HL-60/S4 treated with phorbol 12-myristate 13-acetate at 8.2 ng/mL for 4 days and 3 days (cell line): Measurements from ENCODE around the gene BICRAL.
"Not testable (repeated sequence)": the region's sequence is repeated elsewhere in the genome, so short reads cannot be mapped to it uniquely, and the experiment has no call there.

ENCODE experiments used
- in situ Hi-C: fragments of 300-500 bp; cut with MboI; formaldehyde crosslinking; loops from 2 replicates; pipeline ENCODE4 v1.15.0; 2022; ENCODE audit warnings: low sequenced_read_pairs

BICRAL gene

DNA sequence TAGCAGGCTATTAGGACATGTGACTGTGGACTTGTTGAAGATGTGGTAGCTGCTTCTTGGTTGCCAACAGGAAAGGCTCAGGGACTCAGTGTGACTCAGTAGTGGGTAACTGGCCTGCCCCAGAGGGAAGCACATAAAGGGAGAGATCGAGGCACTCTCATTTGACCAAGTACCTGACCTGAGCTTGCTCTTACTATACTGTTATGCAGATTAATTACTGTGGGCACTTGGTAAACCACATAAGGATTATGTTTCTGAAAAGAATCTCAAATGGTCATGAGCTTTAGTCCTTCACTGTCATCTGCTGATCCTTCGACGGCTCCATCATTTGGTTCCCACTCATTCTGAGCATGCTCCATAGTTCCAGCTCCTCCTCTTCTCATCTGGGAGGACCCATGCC, 49.4 kb downstream of the BICRAL start:
- in situ Hi-C loops: no loop called here

DNA sequence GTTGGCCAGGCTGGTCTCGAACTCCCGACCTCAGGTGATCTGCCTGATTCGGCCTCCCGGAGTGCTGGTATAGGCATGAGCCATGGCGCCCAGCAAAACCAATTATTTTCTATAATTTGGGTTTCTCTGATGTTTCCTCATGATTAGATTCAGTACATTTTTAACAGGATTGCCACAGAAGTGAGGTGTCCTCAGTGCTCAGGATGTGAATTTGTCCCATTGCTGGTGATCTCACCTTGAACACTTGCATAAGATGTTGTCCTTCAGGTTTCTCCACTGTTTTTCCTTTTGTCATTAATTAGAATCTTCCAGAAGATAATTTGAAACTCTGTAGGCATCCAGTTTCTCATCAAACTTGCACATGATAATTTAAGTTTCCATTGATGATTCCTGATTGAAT, 52.2 kb downstream of the BICRAL start:
- in situ Hi-C loops: no loop called here

DNA sequence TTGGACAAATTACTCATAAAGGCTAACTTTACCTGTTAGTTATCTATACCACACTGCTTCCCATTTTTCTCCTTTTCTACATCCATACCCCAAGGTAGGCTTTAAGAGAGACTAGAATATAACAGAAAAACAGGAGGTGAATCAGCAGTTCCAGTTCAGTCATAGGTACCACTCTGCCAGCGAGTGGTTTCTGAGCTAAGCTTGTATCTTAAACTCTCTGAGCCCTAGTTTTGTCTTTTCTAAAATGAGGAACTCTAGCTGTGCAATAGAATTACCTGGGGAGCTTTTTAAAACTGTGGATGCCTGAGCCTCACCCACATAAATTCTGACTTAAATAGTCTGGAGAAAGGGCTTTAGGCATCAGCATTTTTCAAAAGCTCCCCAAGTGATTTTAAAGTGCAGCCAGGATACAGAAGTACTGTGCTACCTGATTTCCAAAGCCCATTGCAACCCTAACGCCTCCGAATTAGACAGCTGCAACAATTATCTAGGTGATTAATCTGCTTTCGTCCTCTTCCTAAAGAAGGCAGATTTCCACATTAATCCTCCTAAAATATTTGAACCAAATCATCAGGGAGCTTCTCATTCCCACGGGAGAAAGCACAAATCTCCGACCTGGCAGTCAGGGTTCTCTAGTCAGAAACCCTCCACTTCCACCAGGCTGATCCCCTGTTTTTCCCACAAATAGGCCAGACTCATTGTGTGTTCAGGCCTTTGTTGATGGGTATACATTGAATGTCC, 60.2 kb downstream of the BICRAL start:
- in situ Hi-C loops: no loop called here

DNA sequence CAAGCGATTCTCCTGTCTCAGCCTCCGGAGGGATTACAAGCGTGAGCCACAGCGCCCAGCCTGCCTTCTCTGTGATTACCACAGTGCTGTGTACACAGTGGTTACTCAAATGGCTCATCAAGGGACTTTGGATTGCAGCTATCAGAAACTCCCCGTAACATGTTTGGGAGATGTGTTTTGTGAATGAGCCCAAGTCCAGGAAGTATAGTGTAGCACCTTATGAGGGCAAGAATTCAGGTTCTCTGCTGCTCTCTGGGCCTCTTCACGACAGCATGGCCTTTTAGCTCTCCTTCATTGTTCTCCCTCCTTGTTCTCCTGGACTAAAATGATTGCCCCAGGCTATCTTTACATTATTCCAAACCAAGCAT, 63.5 kb downstream of the BICRAL start:
- in situ Hi-C loops: no loop called here

DNA sequence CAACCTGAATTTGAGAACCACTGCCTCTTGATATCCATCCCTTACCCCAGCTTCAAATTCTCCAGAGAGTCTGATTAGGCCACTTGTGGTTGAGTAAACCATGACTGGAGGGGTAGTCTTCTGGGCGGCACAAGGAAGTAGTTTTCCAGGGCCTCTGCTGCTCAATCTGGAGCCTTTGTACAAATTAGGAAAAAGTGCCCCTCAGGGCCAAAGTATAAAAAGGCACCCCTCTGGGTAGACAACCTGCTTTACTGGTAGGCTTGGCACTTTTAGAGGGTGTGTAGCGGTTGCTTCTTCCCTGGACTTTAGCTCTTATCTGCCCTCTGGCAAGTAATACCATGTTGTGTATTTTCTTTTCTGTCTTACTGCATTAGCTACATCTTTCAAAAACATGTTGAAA, 64.7 kb downstream of the BICRAL start:
- in situ Hi-C loops: no loop called here

DNA sequence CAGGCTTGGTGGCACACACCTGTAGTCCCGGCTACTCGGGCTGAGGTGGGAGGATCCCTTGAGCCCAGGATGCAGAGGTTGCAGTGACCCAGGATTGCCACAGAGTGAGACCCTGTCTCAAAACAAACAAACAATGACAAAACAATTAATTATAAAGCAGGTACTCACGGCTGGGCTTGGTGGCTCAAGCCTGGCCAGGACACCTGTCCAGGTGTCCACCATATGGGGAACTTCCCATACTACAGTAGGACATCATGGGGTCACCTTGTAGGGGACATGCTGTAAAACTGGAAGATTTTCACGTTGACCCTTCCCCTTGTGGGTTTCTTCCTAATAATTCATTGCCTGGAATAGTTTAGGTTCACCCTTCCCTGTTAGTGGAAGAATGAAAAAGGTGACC, 66.8 kb downstream of the BICRAL start:
- in situ Hi-C loops: no loop called here

DNA sequence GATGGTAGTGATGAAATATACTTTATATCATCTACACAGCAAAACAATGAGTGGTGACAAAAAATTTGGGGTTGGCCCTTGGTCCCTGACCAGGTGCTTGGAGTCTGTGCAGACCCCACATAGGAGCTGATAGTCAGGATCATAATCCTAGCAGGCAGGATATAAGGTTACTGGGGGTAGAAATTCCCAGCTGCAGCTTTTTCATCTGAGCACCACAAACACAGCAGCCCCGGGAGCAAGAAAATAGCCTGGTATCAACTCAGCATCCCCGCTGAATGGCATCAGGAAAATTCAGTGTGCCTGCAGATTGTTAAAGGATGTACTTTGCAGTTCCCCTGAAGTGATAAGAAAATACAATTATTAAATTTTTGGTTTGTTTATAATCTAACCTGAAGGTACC, 69.7 kb downstream of the BICRAL start:
- in situ Hi-C loops: no loop called here

DNA sequence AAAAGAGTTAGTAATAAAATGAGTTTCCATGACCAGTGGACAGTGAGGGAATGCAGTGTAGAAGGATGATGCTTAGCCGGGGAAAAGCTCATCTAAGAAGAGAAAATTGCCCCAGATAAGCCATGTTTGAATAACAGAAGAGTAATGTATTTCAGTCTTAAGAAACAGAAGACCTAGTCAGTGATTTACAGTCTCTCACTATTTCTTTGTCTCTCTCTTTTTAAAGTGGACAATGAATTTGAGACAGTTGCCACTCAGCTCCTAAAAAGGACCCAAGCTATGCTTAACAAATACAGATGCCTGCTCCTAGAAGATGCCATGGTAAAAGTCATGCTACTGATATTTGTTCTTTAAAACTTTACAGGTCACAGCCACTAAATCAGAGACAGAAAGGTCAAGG, 78.2 kb downstream of the BICRAL start:
- in situ Hi-C loops: no loop called here

DNA sequence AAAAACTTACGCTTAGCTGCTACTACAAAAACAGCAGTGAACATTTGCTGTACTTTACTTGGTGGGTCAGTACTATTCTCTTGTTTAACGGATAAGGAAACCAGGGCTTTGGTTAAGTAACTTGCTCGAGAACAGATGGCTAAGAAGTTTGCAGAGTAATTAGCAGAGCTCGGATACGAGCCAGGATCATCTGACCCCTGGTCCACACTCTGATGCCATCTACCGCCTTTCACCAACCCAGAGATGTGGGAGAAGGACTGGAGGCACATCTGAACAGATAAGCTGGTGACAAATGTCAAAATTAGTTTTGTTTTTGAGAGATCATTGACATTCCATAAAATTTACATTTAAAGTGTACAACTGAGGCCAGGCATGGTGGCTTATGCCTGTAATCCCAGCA, 78.6 kb downstream of the BICRAL start:
- in situ Hi-C loops: no loop called here

DNA sequence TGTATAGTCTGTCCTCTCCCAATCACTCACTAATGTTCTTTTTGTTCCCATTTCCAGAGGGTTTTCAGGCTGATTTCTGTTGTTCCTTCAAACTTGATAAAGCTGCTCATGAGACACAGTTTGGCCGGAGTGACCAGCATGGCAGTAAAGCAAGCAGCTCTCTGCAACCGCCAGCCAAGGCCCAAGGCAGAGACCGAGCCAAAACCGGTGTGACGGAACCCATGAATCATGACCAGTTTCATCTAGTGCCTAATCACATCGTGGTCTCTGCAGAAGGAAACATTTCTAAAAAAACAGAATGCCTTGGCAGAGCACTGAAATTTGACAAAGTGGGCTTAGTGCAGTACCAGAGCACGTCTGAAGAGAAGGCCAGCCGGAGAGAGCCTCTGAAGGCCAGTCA, 82.8 kb downstream of the BICRAL start:
- in situ Hi-C loops: no loop called here

DNA sequence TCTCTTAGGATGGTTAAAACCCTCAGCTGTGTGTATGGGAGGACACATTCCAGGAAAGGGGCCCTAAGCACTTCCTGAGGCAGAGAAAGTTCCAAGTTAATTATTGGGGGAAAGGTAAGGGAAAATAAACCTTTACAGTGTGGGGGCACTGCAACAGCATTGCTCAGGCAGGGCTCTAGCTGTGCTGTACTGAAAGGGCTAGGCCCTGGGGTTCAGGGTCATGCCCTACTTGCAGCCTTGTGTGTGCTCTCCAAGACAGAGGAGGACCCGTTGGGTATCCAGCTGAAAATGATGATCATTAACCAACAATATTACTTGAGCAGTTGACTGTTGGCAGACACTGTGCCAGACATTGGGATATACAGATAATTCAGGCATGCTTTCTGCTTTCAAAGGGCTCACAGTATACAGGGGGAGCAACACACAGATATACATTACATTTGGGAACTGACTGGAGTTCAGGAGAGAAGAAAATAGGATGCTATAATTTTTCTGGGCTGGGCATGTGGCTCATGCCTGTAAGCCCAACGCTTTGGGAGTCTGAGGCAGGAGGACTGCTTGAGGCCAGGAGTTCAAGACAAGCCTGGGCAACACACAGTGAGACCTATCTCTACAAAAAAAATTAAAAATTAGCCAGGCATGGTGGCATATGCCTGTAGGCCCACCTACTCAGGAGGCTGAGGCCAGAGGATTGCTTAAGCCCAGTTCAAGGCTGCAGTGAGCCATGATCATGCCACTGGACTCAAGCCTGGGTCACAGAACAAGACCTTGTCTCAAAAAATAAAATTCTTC, 88.5 kb downstream of the BICRAL start:
- in situ Hi-C loops: loop anchor here (10.0 kb wide), 1 partner anchor 206 kb away; no protein-coding TSS in a partner anchor

DNA sequence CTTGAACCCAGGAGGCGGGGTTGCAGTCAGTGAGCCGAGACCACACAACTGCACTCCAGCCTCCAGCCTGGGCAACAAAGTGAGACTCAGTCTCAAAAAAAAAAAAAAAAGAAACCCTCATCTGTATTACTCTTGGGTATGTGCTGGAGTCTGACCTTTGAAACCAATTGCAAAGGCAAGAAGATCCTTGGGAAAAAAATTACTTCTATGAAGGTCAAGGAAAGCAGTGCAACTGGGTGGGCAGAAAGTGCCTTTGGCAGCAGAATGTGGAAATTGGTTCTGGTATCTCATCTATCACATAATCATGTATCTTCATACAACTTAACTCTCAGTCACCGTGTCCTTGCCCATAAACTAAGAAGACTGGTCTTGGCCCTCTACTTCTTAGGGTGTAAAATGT, 89.9 kb downstream of the BICRAL start:
- in situ Hi-C loops: loop anchor here (10.0 kb wide), 1 partner anchor 207 kb away; no protein-coding TSS in a partner anchor

DNA sequence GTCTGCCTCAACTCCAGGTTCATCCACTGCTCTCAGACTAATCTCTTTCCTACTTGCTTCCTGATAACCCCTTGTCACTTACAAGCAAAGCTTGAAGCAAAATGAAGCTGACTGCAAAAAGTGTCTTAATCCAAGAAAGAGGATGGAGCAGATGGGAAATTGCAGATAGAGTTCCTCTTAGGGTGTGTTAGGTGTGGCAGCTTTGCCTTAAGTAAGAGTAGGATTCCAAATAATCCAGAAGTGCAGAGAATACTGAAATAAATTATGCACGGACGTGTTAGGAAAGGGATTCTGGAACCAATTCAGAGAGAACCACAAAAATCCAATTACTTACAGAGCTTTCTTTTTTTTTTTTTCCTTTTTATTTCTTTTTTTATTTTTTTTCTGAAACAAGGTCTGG, 91.5 kb downstream of the BICRAL start:
- in situ Hi-C loops: loop anchor here (10.0 kb wide), 1 partner anchor 209 kb away; no protein-coding TSS in a partner anchor

DNA sequence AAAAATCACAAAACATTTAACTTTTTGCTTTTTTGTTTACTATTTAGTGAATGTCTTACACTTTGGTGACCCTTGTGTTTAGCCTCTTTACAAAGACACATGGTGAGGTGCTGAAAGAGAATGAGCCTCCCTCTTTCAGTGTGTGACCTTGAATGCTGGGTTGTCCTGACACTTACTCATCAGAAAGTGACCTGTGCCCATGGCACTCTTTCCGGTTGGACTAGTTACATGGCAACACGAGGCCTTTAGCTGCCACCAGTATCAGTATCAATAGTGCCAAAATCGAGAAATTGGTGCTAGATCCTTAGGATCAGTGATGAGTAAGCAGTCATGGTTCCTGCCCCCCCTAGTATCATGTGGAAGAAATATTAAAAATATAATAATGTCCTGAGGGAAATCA, 95.8 kb downstream of the BICRAL start:
- in situ Hi-C loops: loop anchor here (10.0 kb wide), 1 partner anchor 213 kb away; no protein-coding TSS in a partner anchor

DNA sequence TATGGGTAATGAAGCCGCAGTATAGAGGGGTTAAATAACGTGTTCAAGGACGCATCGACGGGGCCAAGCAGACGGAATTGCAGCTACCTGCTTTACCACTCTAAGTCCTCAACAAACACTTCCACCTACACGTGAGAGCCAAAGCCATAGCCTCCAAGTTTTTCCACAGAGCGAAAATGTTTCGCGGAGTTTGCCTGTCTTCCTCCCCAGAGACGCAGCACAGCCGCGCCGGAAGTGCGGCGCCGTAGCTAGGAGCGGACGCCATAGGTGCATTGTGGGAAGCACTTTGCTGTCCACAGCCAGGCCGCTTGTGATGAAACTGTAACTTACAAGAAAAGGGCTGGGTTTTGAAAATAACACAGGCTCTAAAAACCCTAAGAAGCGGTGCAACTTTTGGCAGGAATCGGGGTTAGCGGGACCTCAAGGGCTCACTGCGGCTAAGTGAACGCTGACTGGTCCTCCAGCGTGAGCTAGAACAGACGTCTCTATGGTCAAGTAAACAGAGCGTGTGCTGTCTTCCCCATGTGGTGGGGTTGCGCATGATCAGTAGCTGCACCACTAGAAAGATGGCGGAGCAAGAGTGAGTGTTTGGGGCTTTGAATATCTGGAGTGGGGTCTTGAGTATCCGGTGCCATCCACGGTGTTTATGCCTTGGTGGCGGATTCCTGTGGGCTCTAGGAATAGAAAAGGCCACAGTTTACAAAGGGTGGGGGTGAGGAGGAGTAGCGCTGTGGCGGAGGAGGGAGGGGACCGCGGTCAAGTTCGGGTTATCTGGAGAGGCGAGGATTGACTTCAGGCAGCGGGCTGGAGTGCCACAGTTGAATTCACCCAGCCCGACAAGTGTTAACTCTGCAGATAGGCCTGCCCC, 97.8 kb downstream of the BICRAL start, which contains the start of gene RPL7L1:
Gene RPL7L1 (plus strand): TSS at position 245 of the 868 bp plus-strand sequence. CDS start 295 bp downstream, at position 540.
- in situ Hi-C loops: loop anchor here (10.0 kb wide), 1 partner anchor 215 kb away; no protein-coding TSS in a partner anchor

DNA sequence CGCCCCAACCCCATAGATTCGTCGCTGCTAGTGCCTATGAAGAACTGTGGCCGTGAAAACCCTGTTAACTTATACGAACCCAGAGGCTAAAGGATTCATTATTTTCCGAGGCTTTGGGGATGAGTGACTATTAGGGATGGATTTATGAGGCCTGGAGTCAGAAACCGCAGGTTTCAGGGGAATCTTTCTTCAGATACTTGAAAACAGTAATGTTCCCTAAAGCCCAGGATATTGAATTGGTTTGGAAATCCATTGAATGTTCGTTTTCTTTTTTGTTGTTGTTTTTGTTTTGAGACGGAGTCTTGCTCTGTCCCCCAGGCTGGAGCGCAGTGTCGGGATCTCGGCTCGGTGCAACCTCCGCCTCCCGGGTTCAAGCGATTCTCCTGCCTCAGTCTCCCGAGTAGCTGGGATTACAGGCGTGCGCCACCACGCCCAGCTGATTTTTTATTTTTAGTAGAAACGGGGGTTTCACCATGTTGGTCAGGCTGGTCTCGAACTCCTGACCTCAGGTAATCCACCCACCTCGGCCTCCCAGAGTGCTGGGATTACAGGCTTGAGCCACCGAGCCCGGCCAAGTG, 98.5 kb downstream of the BICRAL start:
- in situ Hi-C loops: not testable (repeated sequence)

DNA sequence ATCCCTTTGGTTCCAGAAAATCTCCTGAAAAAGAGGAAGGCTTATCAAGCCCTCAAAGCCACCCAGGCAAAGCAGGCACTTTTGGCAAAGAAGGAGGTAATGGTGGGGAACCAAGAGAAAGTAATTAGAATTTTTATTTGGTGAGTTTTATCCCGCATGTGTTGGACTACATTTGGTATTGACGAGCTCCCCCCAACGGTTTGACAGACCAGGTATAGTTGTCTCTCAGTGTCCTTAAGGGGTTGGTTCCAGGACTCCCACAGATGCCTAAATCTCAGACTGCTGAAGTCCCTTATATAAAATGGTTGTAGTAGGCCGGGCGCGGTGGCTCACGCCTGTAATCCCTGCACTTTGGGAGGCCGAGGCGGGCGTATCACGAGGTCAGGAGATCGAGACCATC, 99.0 kb downstream of the BICRAL start:
- in situ Hi-C loops: not testable (repeated sequence)

DNA sequence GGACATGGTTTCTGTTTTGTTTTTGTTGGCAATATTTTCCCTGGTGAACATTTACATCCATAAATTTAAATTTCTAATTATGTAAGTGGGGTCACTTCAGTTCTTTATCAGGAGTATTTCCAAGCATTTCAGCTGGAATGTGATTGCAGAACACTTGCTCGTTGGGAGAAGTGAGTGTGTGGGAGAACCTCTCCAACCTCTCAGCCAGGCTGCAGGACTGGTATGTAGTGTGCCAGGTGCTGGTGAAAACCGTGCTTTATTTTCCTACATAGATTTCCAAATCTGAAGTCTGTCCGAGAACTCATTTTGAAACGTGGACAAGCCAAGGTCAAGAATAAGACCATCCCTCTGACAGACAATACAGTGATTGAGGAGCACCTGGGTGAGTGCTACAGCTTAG, 103.8 kb downstream of the BICRAL start:
- in situ Hi-C loops: no loop called here

DNA sequence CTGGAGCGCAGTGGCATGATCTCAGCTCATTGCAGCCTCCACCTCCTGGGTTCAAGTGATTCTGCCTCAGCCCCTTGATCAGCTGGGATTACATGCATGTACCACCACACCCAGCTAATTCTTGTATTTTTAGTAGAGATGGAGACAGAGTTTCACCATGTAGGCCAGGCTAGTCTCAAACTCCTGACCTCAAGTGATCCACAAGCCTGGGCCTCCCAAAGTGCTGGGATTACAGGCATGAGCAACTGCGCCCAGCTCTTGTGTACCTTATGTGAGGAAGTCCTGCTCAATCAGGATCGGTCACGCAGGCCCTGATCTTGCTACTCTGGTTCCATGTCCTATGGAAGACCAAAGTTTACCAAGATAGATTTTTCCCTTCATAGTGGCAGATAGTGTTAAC, 106.3 kb downstream of the BICRAL start:
- in situ Hi-C loops: not testable (repeated sequence)

DNA sequence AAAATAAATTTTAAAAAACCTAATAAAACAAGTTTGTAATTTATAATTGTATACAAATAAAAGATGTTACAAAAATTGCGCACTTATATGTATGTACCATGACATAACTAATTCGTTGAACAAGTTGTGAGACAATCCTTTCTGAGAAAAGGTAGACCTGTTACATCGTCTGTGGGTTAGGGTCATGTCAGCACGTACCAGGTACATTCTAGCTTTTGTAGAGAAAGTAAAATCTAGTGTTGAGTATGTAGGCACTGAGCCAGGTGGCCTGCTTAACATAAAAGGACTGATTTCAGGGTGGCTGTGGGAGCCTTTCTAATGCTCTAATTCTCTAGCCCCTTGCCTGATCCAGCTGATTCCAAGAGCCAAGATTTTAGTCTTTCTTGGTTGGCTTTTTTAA, 108.0 kb downstream of the BICRAL start:
- in situ Hi-C loops: no loop called here
